Measurements from ENCODE around the gene AFG1L.

- peak; percentile 85 for TF ChIP-seq CTCF (IDR thresholded peaks at IDR 0.05; ENCODE audit: low read depth, low read length)
- no peak for TF ChIP-seq EZH2phosphoT487 (IDR thresholded peaks at IDR 0.05; ENCODE audit: low read depth)
Measured at GRCh38 chr6:108541843-108542759, 247.2 kb downstream of the AFG1L start.

Measured in OCI-LY3 (cell line).